ENCODE results near the gene VPS18.
A peak's percentile ranks its signal among the peaks of the same experiment; 100 is the strongest.

The VPS18 gene

GRCh38 chr15:40925495-40925862 lies 31.2 kb downstream of the VPS18 start:
- DNase-seq (ENCODE audit: low spot score): no peak

- no peak for DNase-seq (ENCODE audit: low spot score)
These were observed 31.8 kb downstream of the VPS18 start for GRCh38 chr15:40925863-40926658.

GRCh38 chr15:40926659-40927494 lies 32.6 kb downstream of the VPS18 start:
- no peak for DNase-seq (ENCODE audit: low spot score)

- DNase-seq (ENCODE audit: low spot score): no peak
These were observed 33.2 kb downstream of the VPS18 start for GRCh38 chr15:40927495-40927872.

- peak; percentile 49 for DNase-seq (ENCODE audit: low spot score)
These were observed 33.9 kb downstream of the VPS18 start for GRCh38 chr15:40927873-40928806.

GRCh38 chr15:40928821-40929659 lies 34.8 kb downstream of the VPS18 start, which contains the start of gene DLL4:
Gene DLL4, plus strand, starts transcription at chr15:40929340. Its CDS starts 329 bp downstream, at chr15:40929669.
- peak; percentile 88 for DNase-seq (ENCODE audit: low spot score)

- DNase-seq (ENCODE audit: low spot score): peak; percentile 56
These were observed 35.6 kb downstream of the VPS18 start for GRCh38 chr15:40929660-40930429.

GRCh38 chr15:40930430-40931299 lies 36.4 kb downstream of the VPS18 start:
- peak; percentile 76 for DNase-seq (ENCODE audit: low spot score)

- no peak for DNase-seq (ENCODE audit: low spot score)
These were observed 37.3 kb downstream of the VPS18 start for GRCh38 chr15:40931300-40932142.

GRCh38 chr15:40932156-40932555 lies 37.9 kb downstream of the VPS18 start:
- no peak for DNase-seq (ENCODE audit: low spot score)

- DNase-seq (ENCODE audit: low spot score): no peak
These were observed 38.6 kb downstream of the VPS18 start for GRCh38 chr15:40932649-40933516.

- no peak for DNase-seq (ENCODE audit: low spot score)
These were observed 39.3 kb downstream of the VPS18 start for GRCh38 chr15:40933517-40933902.

- DNase-seq (ENCODE audit: low spot score): no peak
These were observed 40.2 kb downstream of the VPS18 start for GRCh38 chr15:40934457-40934856.

GRCh38 chr15:40936234-40936708 lies 42.0 kb downstream of the VPS18 start:
- DNase-seq (ENCODE audit: low spot score): no peak

- DNase-seq (ENCODE audit: low spot score): no peak
These were observed 42.7 kb downstream of the VPS18 start for GRCh38 chr15:40936709-40937666.

Data from LoVo (cell line).